ENCODE measurements around the gene FCHSD1. TPM values are rescaled to one million over a fixed set of nuclear protein-coding genes. Genes with fewer than 3 reads are reported as not detected.

The FCHSD1 gene
- total RNA-seq, 2 donors from 2014 or later = 42.6 to 47.0 TPM

- DNase-seq (ENCODE audit: low spot score) (no peak), ATAC-seq (ENCODE audit: insufficient number of reproducible peaks, low FRiP score, low read depth) (no peak)
- H3K36me3 ChIP-seq = peaks cover 19% of the 10 kb centered on the region
- H3K9me3 ChIP-seq = no peaks in the 10 kb centered on the region
- no peak overlapping the region for H3K27ac ChIP-seq
- H3K4me3 ChIP-seq = no peak overlapping the region
- TF ChIP-seq CTCF (IDR thresholded peaks at IDR 0.05) = no peak
- H3K27me3 ChIP-seq (replicated peaks; ENCODE audit: insufficient read depth) = no peaks in the 10 kb centered on the region
- H3K4me1 ChIP-seq (ENCODE audit: control insufficient read depth in 1 of 2, low read depth in 2 of 2) = peaks cover 11 to 16% of the 10 kb centered on the region in 2 donors
Measured at GRCh38 chr5:141649972-141650371, 1.2 kb downstream of the FCHSD1 start.

GRCh38 chr5:141649056-141649688, 2.0 kb downstream of the FCHSD1 start:
- no peak overlapping the region for H3K27ac ChIP-seq
- no peak for TF ChIP-seq CTCF (IDR thresholded peaks at IDR 0.05)
- H3K27me3 ChIP-seq (replicated peaks; ENCODE audit: insufficient read depth) = no peaks in the 10 kb centered on the region
- H3K4me3 ChIP-seq = no peak overlapping the region
- H3K4me1 ChIP-seq (ENCODE audit: control insufficient read depth in 1 of 2, low read depth in 2 of 2) = peaks cover 11 to 16% of the 10 kb centered on the region in 2 donors
- ATAC-seq (ENCODE audit: insufficient number of reproducible peaks, low FRiP score, low read depth) (no peak), DNase-seq (ENCODE audit: low spot score) (no peak)
- peaks cover 19% of the 10 kb centered on the region for H3K36me3 ChIP-seq
- H3K9me3 ChIP-seq = no peaks in the 10 kb centered on the region

- Histone ChIP-seq H3K9me3 (no peaks in the 10 kb centered on the region), H3K4me3 (no peak overlapping the region), H3K4me1 (ENCODE audit: control insufficient read depth in 1 of 2, low read depth in 2 of 2) (peaks cover 11 to 16% of the 10 kb centered on the region in 2 donors), H3K36me3 (peaks cover 22% of the 10 kb centered on the region), H3K27ac (no peak overlapping the region), H3K27me3 (replicated peaks; ENCODE audit: insufficient read depth) (no peaks in the 10 kb centered on the region)
- TF ChIP-seq CTCF (IDR thresholded peaks at IDR 0.05) = no peak
- DNase-seq (ENCODE audit: low spot score) = no peak
- no peak for ATAC-seq (ENCODE audit: insufficient number of reproducible peaks, low FRiP score, low read depth)
Measured at GRCh38 chr5:141647851-141648250, 3.4 kb downstream of the FCHSD1 start.

GRCh38 chr5:141647242-141647641, 4.0 kb downstream of the FCHSD1 start:
- TF ChIP-seq CTCF (IDR thresholded peaks at IDR 0.05) = no peak

GRCh38 chr5:141646026-141646425, 5.2 kb downstream of the FCHSD1 start:
- Histone ChIP-seq H3K36me3 (peaks cover 22% of the 10 kb centered on the region), H3K4me3 (no peak overlapping the region), H3K9me3 (no peaks in the 10 kb centered on the region), H3K27ac (no peak overlapping the region), H3K27me3 (replicated peaks; ENCODE audit: insufficient read depth) (no peaks in the 10 kb centered on the region), H3K4me1 (ENCODE audit: control insufficient read depth in 1 of 2, low read depth in 2 of 2) (peaks cover 7 to 10% of the 10 kb centered on the region in 2 donors)
- ATAC-seq (ENCODE audit: insufficient number of reproducible peaks, low FRiP score, low read depth) (no peak), DNase-seq (ENCODE audit: low spot score) (no peak)
- TF ChIP-seq CTCF (IDR thresholded peaks at IDR 0.05) = no peak

More at GRCh38 chr5:141647242-141647641, 4.0 kb downstream of the FCHSD1 start:
- Histone ChIP-seq H3K4me3 (no peak overlapping the region), H3K27ac (no peak overlapping the region), H3K9me3 (no peaks in the 10 kb centered on the region), H3K36me3 (peaks cover 22% of the 10 kb centered on the region), H3K27me3 (replicated peaks; ENCODE audit: insufficient read depth) (no peaks in the 10 kb centered on the region), H3K4me1 (ENCODE audit: control insufficient read depth in 1 of 2, low read depth in 2 of 2) (peaks cover 11 to 16% of the 10 kb centered on the region in 2 donors)
- ATAC-seq (ENCODE audit: insufficient number of reproducible peaks, low FRiP score, low read depth) (no peak), DNase-seq (ENCODE audit: low spot score) (no peak)

Measured in thoracic aorta (tissue), 2 donors.